NB4 (cell line): Measurements from ENCODE around the gene MICAL2.

Source experiments
- DNase-seq: peaks from one replicate; pipeline ENCODE4 v3.0.0; 2010; ENCODE audit warnings: low read depth
- H3K4me3 ChIP-seq: one replicate; pipeline ENCODE4 v1.5.1; 2011; ENCODE audit warnings: mild to moderate bottlenecking, low read depth, low read length, moderate library complexity
- CTCF ChIP-seq: IDR thresholded peaks from one replicate; pipeline ENCODE4 v1.5.1; 2012; ENCODE audit warnings: low read depth, low read length
- MAX ChIP-seq: IDR thresholded peaks from 2 replicates; pipeline ENCODE4 v1.6.1; 2011; ENCODE audit warnings: low read depth, low read length
- MYC ChIP-seq: IDR thresholded peaks from 2 replicates; pipeline ENCODE4 v1.6.1; 2011; ENCODE audit warnings: low read depth, low read length
- POLR2A ChIP-seq: IDR thresholded peaks from 2 replicates; pipeline ENCODE4 v1.6.1; 2011; ENCODE audit warnings: mild to moderate bottlenecking; ENCODE audit not compliant: insufficient read length; ENCODE audit errors: extremely low read depth

MICAL2 gene

DNA sequence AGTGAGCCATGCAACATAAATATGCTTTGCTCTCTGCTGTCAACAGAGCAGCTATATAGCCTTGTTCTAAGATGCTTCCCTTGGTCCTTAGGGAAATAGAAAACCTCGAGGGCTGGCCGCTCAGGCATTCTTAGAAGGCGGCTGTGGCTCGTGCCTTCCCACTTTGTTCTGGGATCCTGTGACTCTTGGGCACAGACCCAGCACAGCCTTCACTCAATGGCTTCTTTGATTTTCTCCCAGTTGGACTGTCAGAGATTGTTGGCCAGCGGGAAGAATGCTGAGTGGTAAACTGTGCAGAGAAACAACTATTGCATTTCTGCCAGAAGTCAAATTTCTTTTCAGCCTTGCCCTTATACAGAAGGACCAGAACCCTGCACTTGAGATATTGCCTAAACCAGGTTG, 9.5 kb upstream of the MICAL2 start:
- no peak for DNase-seq
- no peak overlapping the region for H3K4me3 ChIP-seq
- TF ChIP-seq POLR2A: no peak
- TF ChIP-seq MYC: no peak
- no peak for TF ChIP-seq CTCF

DNA sequence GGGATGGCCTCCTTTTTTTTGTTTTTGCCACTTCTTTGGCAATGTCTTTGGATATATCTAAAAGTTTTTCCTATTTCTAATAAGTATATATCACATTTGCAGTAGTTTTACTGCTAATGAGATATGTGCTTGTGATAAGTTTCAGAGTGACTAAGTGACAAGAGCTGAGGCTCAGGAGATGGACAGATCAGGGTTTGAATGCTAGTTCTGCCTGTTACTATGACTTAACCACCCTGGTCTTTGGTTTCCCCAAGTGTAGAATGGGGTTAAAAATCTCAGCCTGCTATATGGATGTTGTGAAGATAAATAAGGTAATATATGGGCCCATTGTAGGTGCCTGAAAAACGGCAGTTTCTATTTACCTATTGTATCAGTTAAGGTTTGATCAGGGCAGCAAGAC, 9.1 kb upstream of the MICAL2 start:
- no peak overlapping the region for H3K4me3 ChIP-seq
- no peak for TF ChIP-seq CTCF
- DNase-seq: no peak

DNA sequence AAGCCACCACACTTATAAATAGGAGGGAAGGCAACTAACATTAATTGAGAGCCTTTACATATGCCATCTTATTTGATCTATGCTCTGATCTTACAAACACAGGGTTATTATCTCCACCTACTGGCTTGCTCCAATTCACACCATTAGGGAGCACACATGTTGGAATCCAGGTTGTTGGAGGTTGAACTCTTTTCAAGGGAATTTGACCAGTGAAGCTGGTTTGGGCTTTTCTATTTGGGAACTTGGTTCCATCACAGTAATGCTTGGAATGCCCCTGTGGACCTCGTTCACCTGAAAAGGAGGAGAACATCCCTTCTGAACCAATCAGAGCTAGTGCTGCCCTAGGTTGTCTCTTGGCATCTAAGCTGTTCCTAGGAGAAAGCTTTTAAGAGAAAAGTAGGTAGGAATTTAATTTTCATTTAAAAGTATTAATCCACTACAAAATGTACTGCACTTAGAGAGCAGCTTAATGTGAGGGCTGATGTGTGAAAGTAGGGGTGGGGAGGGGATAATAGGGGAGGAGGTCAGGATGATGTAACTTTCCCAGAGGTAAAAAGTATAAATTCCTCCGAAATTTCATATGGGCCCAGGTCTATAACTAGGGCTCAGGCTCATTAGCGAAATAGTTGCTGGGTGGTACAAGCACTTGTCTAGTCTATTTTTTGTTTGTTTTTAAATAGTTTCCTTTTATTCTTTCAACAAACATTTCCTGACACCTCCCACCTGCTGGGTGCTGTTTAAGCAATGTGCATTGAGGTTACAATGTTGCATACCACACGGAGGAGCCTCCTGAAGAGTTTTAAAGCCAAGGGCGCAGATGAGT, 7.6 kb upstream of the MICAL2 start:
- no peak for TF ChIP-seq POLR2A
- no peak for TF ChIP-seq MAX
- no peak for TF ChIP-seq MYC
- no peak for TF ChIP-seq CTCF
- no peak for DNase-seq
- no peak overlapping the region for H3K4me3 ChIP-seq

DNA sequence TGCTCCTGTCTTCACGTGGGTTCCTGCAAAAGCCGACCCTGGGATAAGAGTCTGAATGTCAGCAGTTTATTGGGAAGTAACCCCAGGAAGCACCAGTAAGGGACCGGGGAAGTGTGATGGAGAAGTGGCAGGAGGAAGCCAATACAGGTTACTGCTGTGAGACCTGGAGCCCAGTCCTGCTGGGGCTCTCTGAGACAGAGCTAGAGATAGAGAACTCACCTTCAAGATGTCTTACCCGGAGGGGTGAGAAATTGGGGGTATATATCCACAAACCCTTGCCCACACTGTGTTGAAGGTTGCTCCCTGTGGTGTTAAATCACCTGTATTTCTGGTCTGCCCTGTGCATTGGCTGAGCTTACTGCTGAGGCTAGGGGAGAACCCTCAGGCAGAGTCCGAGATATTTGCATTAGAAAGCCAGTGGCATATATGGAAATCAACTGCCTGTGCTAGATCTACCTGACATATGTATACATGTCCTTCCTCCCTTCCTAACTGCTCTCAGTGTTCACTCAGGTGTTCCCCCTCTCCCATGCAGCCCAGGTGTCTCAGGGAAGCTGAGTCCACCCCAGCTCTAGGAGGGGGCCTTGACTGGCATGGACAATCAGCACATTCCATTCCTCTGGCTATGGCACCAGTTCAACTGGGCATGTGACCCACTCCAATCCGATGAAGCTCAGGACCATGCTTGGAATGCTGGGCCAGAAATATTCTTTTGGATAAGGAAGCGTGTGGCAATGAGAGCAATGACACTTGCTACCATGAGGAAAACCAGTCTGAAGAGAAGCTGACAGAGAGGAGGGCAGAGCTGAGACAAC, 6.8 kb upstream of the MICAL2 start:
- H3K4me3 ChIP-seq: no peak overlapping the region
- no peak for TF ChIP-seq MYC
- TF ChIP-seq MAX: no peak
- TF ChIP-seq CTCF: no peak
- TF ChIP-seq POLR2A: no peak
- no peak for DNase-seq

DNA sequence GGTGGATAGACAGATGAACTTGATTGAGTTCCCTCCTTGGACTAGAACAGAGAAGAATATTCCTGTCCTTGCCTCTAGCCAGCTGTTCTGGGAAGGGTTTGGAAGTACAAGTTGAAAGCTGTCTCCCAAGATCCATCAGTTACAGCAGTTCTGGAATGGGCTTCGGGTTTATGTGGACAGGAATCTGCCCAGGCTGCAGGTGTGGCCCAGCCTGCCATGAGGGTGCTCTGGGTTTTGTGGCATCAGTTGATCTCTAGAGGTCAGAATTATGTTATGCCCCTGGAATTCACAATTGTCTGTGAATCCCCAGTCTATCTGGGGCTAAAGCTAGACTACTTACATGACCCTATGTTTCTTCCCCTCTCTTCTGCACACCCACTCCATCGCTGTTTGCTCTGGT, 4.9 kb upstream of the MICAL2 start:
- no peak overlapping the region for H3K4me3 ChIP-seq
- no peak for TF ChIP-seq MAX
- no peak for TF ChIP-seq MYC
- TF ChIP-seq CTCF: no peak
- TF ChIP-seq POLR2A: no peak
- DNase-seq: no peak
